Measurements from ENCODE around the gene XYLT1. TPM values are rescaled to one million over a fixed set of nuclear protein-coding genes. Genes with fewer than 3 reads are reported as not detected.

The XYLT1 gene
- total RNA-seq, 2 donors from 2014 or later: 32.4 to 33.1 TPM

DNA sequence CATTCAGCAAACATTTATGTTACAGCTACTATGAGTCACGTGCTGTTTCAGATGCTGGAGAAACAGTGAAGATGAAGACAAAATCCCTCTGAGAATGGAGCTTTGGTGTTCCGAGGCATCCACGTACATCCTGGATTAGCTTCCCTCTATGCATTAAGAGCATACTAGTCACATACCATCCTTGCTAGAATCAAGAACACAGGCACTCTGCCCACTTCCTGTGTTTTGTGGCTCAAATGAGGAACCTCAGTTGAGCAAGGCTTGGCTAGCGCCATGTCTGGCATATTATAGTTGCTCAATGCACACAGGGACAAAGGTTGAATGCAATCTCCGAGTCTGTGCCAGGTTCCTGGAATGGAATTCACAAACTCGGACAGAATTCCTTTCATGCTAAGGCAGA, 297.5 kb downstream of the XYLT1 start:
- intact Hi-C loops (cut with DNase I): no loop called here
- DNase-seq (ENCODE audit: low spot score): peak; percentile 84

DNA sequence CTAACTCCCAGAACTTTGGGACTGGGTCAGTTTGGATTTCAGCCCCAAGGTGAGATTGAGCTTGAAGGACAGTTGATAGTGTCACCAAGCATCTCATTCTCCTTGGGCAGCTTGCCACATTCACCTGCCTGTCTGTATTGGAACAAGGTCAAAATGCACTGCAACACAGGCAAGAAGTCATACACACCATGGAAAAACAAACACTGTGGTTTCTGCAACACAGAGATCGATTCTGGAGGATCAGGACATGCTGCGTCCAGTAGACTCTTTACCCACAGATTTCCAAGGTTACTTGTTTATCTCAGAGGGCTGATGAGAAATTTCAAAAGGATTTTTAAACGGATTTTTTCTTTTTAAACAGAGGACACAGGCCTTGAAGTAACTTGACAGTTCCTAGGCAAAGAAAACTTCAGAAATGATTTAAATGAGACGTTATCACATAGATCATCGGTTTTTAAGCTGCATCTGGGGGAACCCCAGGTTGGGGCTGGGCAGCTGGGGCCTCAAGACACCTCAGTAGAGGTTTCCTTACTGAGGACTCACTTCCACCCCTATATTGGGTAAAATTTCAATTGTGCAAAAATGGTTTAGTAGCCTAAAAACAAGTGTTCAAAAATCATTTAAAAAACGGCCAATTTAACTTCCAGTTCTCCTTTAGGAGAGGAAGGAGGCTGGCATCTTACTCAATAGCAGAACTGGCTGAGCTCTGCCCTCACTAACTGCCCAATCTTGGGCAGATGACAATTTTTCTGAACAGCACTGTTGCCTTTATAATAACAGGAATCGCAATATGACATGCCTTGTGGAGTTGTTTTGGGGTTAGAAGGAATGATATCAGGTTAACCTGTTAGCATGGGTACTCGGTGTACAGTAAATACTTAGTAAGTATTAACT, 299.3 kb downstream of the XYLT1 start:
- no peak for DNase-seq (ENCODE audit: low spot score)
- intact Hi-C loops (cut with DNase I): no loop called here

DNA sequence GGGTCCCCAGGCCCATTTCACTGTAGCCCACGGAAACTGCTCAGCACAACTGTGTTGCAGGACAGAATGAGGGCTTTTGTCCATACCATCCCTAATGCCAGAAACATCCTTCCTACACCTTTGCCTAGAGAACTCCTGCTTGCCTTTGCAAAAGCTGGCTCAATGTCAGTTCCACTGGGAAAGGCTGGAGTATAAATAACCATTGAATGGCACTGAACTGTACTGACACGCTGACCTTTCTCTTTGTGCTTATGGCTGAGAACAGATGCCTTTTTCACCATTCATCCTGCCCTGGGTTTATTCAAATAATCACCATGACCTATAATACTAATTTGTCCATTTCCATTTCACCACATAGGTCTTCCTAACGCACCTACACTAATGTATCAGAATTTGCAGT, 300.3 kb downstream of the XYLT1 start:
- no peak for DNase-seq (ENCODE audit: low spot score)
- intact Hi-C loops (cut with DNase I): no loop called here

DNA sequence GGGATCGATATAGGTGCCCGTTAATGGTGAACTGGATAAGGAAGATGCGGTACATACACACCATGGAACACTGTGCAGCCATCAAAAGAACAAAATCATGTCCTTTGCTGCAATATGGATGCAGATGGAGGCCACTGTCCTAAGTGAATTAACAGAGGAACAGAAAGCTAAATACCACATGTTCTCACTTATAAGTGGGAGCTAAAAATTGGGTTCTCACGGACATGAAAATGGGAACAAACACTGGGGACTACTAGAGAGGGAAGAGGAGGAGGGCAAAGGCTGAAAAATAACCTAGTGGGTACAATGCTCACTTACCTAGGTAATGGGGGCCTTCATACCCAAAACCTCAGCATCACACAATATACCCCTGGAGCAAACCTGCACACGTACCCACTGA, 302.6 kb downstream of the XYLT1 start:
- no peak for DNase-seq (ENCODE audit: low spot score)
- intact Hi-C loops (cut with DNase I): no loop called here

DNA sequence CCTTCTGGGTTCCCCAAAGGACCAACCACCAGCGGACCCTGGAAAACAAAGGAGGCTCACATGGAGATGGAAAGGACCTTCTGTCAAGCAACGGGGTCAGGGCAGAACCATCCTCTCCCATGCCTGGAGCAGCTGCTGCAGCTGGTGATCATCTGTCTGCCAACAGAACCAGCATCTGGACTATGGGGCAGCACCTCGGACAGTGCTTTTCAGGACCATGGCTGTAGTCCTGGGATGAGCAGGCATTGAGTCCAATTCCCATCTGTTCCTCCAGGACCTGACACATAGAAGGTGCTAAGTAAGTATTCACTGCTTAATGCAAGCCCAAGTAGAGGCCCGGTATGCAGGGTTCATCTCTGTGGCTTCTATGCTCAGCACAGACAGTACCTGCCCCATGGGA, 304.7 kb downstream of the XYLT1 start:
- intact Hi-C loops (cut with DNase I): no loop called here
- no peak for DNase-seq (ENCODE audit: low spot score)

DNA sequence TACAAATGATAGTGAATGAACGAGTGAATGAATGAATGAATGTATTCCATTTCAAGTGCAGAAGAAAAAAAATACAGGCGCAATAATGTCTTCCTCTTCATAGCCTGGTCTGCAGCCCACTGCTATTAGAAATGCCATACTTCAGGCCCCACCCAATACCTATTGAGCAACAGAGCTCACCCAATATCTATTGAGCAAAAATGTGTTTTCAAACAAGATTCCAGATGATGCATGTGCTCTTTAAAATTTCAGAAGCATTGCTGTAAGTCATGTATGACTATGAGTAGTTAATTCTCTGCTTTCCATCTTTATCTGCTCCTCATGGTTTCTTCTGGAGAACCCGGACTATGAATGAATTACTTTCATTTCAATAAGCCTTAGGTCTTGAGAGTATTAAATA, 308.2 kb downstream of the XYLT1 start:
- intact Hi-C loops (cut with DNase I): no loop called here
- DNase-seq (ENCODE audit: low spot score): no peak

DNA sequence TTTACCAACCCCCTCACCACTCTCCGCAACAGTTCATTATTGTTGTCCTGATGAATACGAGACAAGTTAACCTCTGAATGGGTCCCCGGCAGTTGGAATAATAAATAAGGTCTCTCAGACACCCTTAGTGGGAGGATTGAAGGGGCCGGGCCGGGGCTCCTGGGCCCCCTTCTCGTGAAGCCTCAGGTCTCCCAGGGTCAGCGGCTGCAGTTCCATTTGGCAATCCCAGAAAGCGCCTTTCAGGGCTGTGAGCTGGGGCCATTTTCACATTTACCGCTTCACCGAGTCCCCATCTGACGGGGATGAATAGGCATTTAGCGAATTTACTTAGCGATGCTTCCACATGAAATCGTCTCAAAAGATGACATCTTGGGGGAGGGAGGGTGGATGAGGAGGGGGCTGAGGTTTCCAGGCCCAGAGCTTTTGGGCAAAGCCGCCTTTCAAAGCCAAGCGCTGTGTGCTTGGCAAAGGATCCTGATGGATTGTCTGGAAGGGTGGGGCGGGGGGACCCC, 309.8 kb downstream of the XYLT1 start:
- intact Hi-C loops (cut with DNase I): no loop called here
- no peak for DNase-seq (ENCODE audit: low spot score)

DNA sequence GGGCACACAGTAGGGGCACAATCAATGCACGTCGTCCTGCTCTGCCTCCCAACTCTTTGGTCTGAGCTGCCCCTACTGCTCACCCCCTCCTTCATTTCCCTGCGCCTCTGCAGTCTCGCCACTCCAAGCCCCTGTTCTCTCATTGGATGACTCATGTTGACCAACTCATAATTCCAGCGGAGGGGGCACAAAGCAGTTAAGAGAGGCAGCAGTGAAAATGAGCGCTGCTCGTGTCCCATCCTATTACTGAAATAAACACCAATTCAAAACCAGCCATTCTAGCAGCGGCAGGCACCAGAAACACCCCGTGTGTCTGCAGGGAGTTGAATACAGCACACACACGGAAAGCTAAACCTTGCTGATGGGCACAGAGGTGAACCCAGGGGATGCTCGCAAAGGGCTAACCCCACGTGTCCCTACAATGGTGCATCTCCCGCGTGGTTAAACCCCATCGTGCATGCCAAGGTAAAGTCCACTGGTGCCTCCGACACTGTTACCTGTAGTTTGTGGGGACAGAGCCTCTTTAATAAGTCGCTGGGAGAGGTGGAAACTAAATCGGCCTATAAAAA, 310.4 kb downstream of the XYLT1 start:
- intact Hi-C loops (cut with DNase I): no loop called here

DNA sequence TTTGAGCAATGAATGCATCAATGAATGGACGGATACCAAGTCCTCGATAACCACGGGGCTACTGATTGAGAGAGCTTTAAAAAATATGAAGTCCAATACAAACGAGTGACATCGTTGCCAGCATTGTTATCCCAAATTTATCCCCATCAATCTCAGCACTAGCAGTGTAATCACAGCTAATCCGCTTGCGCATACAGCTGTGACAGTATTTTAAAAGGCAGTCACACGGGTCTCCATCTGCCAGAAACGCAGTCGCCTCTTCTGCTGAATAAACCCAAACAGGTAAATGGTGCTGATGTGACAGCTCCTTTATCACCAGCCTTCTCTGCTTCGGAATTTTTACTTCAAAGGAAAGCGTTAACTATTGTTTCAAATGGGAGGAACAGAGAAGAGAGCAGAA, 311.1 kb downstream of the XYLT1 start:
- intact Hi-C loops (cut with DNase I): no loop called here
- DNase-seq (ENCODE audit: low spot score): no peak

More for the DNA sequence above, 310.4 kb downstream of the XYLT1 start:
- DNase-seq (ENCODE audit: low spot score): no peak

DNA sequence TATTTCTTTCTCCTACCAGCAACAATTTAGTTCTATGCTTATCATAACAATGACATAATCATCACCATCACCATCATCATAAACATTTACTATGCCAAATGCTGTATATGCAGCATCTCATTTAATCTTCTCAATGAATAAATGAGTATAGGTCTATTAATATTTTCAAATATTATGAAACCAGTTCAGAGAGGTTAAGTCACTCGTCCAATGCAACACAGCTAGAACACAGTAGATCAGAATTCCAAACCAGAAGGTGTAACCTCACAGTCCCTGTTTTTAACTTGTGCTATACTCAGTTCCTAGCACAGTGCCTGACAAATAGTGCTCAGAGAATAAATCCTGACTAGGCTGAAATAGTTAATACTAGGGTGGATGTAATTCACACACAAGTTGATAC, 314.8 kb downstream of the XYLT1 start:
- intact Hi-C loops (cut with DNase I): no loop called here

DNA sequence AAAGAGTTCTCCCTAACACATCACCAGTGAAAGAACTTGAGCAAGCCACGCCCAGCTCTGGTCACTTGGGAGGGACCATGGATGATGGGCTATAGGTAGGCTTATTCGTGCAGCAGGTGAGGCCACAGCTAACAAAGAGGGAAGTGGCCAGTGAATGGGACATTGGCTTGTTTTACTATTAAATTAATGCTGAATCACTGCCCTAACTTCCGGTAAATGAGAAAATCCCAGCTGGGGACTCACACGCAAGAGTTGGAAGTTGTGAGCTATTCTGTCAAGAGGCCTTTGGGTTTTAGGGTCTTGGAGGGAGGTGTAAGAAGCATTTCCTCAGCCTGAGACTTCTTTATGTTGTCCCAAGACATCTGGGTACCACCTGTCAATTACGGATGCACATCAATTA, 315.3 kb downstream of the XYLT1 start:
- intact Hi-C loops (cut with DNase I): no loop called here
- no peak for DNase-seq (ENCODE audit: low spot score)

More for the DNA sequence above, 314.8 kb downstream of the XYLT1 start:
- no peak for DNase-seq (ENCODE audit: low spot score)

DNA sequence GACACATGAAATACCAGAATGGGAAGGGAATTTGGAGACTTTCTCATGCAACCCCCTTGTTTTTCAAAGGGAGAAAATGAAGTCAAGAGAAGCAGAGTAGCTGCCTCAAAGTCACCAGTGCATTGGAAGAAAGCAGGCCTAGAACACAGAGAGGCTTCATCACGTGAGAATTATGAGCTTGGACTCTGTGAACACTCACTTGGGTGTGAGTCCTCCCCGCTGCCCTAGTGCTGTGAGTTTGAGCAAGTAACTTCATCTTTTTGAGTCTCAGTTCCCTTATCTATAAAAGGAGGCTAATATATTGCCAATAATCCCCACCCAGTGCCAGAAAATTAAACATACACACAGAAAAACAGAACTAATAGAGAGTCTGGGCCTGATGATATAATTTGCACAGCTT, 315.8 kb downstream of the XYLT1 start:
- no peak for DNase-seq (ENCODE audit: low spot score)
- intact Hi-C loops (cut with DNase I): no loop called here

DNA sequence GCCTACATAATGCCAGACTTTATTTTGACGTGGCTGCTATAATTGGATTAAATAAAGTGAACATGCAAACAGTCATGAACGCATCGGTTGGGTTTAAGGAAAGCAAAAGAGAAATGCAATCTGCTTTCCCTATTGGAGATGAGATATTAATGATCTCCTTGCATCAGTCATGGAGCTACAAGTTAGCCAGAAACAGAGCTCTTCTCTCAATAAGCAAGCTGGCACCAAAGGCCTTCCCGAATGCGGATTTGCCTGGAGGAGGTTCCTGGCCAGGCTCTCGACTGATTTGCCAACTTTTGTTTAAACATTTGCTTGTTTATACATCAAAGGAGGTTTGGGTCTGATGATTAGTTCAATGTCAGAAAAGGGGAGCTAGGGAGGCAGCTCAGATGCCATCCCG, 318.4 kb downstream of the XYLT1 start:
- no peak for DNase-seq (ENCODE audit: low spot score)
- intact Hi-C loops (cut with DNase I): no loop called here

DNA sequence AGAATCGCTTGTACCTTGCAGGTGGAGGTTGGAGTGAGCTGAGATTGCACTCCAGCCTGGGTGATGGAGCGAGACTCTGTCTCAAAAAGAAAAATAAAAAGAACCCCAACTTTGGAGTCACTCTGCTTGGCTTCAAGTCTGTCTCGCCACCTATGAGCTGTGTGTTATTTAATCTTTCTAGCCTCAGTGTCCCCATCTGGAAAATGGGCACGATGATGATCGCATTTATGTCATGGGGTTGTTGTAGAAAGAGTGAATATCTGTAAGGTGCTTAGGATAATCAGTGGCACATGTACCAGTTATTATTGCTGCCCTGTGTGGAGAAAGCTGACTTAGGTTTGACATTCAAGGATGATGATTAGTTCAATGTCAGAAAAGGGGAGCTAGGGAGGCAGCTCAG, 319.4 kb downstream of the XYLT1 start:
- DNase-seq (ENCODE audit: low spot score): no peak
- intact Hi-C loops (cut with DNase I): no loop called here

DNA sequence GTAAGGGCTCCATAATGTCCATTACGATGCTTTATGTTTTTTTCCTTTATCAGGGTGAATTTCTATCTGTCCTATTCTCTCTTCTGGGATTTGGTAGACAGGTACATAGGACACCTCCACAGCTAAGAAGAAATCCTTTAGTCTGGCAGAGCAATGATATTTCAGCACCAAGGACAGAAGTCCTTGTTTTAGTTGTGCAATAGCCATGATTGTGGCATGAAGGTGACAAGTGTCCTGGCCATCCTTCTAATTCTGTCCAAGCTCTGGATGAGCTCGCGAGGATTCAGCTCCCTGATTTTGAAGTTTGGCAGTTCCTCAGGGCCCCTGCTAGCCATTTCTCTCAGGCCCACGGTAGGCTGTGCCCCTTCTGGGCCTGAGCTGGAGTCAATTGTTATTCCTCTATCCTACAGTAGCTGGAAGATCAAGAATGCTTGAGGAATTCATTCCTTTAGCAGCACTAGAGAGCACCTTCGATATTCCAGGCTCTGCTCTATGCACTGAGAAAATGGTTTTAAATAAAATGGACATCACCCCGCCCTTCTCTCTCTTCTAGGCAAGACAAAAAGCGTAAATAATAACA, 320.8 kb downstream of the XYLT1 start:
- intact Hi-C loops (cut with DNase I): no loop called here
- no peak for DNase-seq (ENCODE audit: low spot score)

DNA sequence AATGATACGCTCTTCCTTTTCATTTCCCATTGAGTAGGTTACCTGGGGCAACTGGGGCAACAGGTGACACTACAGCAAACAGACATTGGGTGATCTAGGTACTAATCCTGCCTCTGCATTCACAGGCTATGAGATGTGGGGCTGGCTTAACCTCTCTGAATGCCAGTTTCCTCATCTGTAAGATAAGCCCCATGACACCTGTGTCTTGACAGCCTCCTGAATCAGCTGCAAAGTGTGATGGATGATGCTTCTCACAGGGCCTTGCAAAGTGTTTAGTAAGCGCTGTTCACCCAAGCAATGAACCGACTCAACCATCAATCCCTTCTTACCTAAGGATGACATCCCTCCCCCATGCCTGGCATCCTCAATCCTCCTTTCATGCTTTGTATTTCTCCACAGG, 322.8 kb downstream of the XYLT1 start:
- no peak for DNase-seq (ENCODE audit: low spot score)
- intact Hi-C loops (cut with DNase I): no loop called here

DNA sequence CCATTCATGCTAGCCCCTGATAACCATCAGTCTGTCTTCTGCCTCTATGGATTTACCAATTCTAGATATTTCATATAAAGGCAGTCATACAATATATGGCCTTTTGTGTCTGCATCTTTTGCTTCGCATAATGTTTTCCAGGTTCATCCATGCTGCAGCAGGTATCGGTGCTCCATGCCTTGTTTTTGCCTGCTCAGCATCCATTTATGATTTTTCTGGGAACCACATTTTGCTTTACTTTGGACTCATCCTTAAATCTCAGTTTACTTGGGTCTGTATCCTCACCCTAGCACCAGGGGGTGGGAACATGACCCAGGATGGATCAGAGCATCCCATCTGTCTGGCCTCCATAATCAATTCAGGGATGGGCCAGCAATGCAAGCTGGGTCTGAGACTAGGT, 325.7 kb downstream of the XYLT1 start:
- intact Hi-C loops (cut with DNase I): no loop called here
- DNase-seq (ENCODE audit: low spot score): no peak

DNA sequence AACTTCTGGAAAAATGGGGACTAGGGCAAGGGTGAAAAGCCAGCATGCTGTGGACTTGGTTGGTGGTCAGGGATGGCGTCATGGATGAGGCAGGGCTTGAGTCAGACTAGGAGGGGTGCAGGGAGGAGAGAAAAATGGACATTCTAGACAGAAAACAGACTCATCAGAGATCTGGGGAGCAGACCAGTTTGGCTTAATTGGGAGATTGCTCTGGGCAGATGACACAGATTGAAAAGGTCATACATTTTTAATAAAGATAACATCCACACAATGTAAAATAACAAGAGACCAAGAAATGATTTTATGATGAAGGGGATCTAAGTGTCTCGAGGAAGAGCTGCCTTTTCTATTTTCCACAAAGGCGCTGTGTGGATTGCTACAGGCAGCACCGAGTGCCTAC, 326.3 kb downstream of the XYLT1 start:
- intact Hi-C loops (cut with DNase I): no loop called here

DNA sequence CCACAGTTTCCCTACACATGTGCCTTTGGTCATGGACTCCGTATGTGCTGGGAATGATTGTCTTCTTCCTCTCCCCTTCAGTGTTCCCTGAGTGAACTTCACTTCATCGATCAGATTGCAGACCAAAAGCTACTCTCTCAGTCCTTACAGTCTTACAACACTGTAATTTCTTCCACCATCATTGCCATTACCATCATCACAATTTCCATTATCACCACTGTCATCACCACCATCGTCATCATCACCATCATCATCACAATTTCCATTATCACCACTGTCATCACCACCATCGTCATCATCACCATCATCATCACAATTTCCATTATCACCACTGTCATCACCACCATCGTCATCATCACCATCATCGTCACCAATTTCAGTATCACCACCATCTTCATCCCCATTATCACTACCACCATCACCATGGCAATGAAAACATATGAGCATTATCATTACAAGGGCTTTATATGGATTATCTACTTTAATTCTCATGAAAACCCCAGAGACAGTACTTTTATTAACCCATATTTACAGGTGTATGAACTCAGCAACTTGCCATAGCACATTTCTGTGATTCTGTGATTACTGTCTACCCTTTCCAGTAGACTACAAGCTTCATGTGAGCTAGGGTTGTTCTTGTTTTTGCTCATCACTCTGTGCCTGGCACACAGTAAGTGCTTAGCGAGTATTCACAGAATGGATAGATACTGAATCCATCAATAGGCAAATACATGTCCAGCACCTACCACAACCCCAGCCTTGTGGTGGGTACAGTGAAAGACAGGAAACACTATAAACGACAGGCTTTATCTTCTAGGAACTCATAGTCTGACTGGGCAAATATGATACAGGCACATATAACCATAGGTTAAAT, 327.0 kb downstream of the XYLT1 start:
- intact Hi-C loops (cut with DNase I): no loop called here
- no peak for DNase-seq (ENCODE audit: low spot score)

More for the DNA sequence above, 326.3 kb downstream of the XYLT1 start:
- DNase-seq (ENCODE audit: low spot score): no peak

DNA sequence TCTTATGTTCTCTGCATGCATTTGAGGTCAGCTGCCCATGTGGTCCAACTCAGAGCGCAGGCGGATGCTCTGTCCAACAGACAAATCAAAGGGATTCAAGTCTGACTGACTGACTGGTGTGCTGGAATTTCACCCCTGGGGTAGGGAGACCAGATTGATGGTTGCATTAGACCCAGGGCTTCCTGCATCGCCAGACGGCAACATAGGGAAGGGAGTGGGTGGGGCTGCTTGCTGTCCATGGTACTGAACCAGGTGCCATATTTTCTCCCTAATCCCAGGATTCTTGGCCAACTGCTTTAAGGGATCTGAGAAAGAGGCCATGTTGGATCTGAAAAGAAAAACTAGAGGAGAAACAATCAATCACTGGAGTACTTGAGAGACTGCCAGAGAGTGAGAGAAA, 332.0 kb downstream of the XYLT1 start:
- intact Hi-C loops (cut with DNase I): no loop called here
- DNase-seq (ENCODE audit: low spot score): no peak
